ENCODE results near the gene FBLN7.

- no peak for TF ChIP-seq GATA2 (IDR thresholded peaks at IDR 0.05; ENCODE audit: low read depth, low read length)
- no peak for TF ChIP-seq GATA3 (IDR thresholded peaks at IDR 0.05; ENCODE audit: low read depth, low read length)
Measured at GRCh38 chr2:112204411-112204810, 66.2 kb downstream of the FBLN7 start.

Data from SH-SY5Y (cell line).